GM12878 (cell line): Measurements from ENCODE around the gene TOMM20L. TPM values are rescaled to one million over a fixed set of nuclear protein-coding genes. Genes with fewer than 3 reads are reported as not detected.

Experiments
- ATF2 ChIP-seq: IDR thresholded peaks from 2 replicates; pipeline ENCODE4 v1.6.1; 2012; ENCODE audit warnings: low read length, inconsistent platforms
- BRCA1 ChIP-seq: IDR thresholded peaks from 2 replicates; pipeline ENCODE4 v1.6.1; 2011; ENCODE audit warnings: low read depth, low read length, improper control_type of control experiment
- CEBPB ChIP-seq, 2 experiments: fragments of 150-350 bp in 1 of 2; IDR thresholded peaks; 2 replicates each; pipeline ENCODE4 v1.6.1; 2012 to 2014; ENCODE audit warnings: low read depth in 2 of 2, low read length in 2 of 2, borderline replicate concordance in 1 of 2, inconsistent platforms in 1 of 2
- CHD1 ChIP-seq: IDR thresholded peaks from 2 replicates; pipeline ENCODE4 v1.6.1; 2012; ENCODE audit warnings: low read depth, low read length, improper control_type of control experiment
- CHD2 ChIP-seq: IDR thresholded peaks from 2 replicates; pipeline ENCODE4 v1.6.1; 2011; ENCODE audit warnings: low read depth, low read length, improper control_type of control experiment, borderline replicate concordance
- E2F8 ChIP-seq: fragments of 450-650 bp; IDR thresholded peaks from 2 replicates; pipeline ENCODE4 v1.6.1; 2018; ENCODE audit warnings: mild to moderate bottlenecking, low read depth, moderate library complexity; ENCODE audit not compliant: partially characterized antibody
- E4F1 ChIP-seq: fragments of 450-650 bp; IDR thresholded peaks from 2 replicates; pipeline ENCODE4 v1.6.1; 2018; ENCODE audit warnings: borderline replicate concordance, mild to moderate bottlenecking; ENCODE audit not compliant: partially characterized antibody
- EED ChIP-seq: sonication (generic); IDR thresholded peaks from 2 replicates; pipeline ENCODE4 v1.6.1; 2016; ENCODE audit warnings: antibody characterized with exemption, low read depth
- FOXM1 ChIP-seq: IDR thresholded peaks from 2 replicates; pipeline ENCODE4 v1.6.1; 2012; ENCODE audit warnings: low read depth, mild to moderate bottlenecking, inconsistent platforms, low read length, moderate library complexity
- HDAC6 ChIP-seq: fragments of 200-600 bp; sonication (generic); IDR thresholded peaks from one replicate; pipeline ENCODE4 v1.8.0; 2017; ENCODE audit warnings: antibody characterized with exemption; ENCODE audit not compliant: unreplicated experiment
- JUNB ChIP-seq: IDR thresholded peaks from 2 replicates; pipeline ENCODE4 v1.6.1; 2016; ENCODE audit warnings: antibody characterized with exemption, mild to moderate bottlenecking
- KLF5 ChIP-seq: fragments of 450-650 bp; IDR thresholded peaks from 2 replicates; pipeline ENCODE4 v1.6.1; 2014; ENCODE audit warnings: mild to moderate bottlenecking; ENCODE audit not compliant: partially characterized antibody
- MYC ChIP-seq: IDR thresholded peaks from 2 replicates; pipeline ENCODE4 v1.6.1; 2011; ENCODE audit warnings: mild to moderate bottlenecking, low read length, moderate library complexity, inconsistent platforms; ENCODE audit not compliant: insufficient read depth, insufficient replicate concordance, insufficient read length, severe bottlenecking
- NFYA ChIP-seq: IDR thresholded peaks from 2 replicates; pipeline ENCODE4 v1.6.1; 2011; ENCODE audit warnings: low read depth, mild to moderate bottlenecking, low read length, improper control_type of control experiment, borderline replicate concordance
- PKNOX1 ChIP-seq: fragments of 450-650 bp; IDR thresholded peaks from 2 replicates; pipeline ENCODE4 v1.6.1; 2016; ENCODE audit warnings: mild to moderate bottlenecking
- PML ChIP-seq: IDR thresholded peaks from 2 replicates; pipeline ENCODE4 v1.6.1; 2012; ENCODE audit warnings: low read length, inconsistent platforms
- RB1 ChIP-seq: fragments of 450-650 bp; formaldehyde crosslinking; IDR thresholded peaks from 2 replicates; pipeline ENCODE4 v1.6.1; 2017; ENCODE audit warnings: mild to moderate bottlenecking, borderline replicate concordance
- SMARCA5 ChIP-seq: fragments of 450-650 bp; IDR thresholded peaks from 2 replicates; pipeline ENCODE4 v1.6.1; 2017; ENCODE audit warnings: mild to moderate bottlenecking
- SP1 ChIP-seq: IDR thresholded peaks from one replicate; pipeline ENCODE4 v1.6.1; 2011; ENCODE audit warnings: low read depth, low read length
- TARDBP ChIP-seq: IDR thresholded peaks from 2 replicates; pipeline ENCODE4 v1.6.1; 2016; ENCODE audit warnings: borderline replicate concordance
- ZNF622 ChIP-seq: fragments of 450-650 bp; IDR thresholded peaks from 2 replicates; pipeline ENCODE4 v1.6.1; 2017; ENCODE audit warnings: mild to moderate bottlenecking, inconsistent platforms
- polyA plus RNA-seq, 11 experiments: library from polyadenylated mRNA; depleted of rRNA in 4 of 11; unstranded in 6 of 11; stranded (reverse) in 5 of 11; fragments of >200 nt; fragmentation: Nextera tagmentation in 4 of 11; fragmentation: Illumina TruSeq in 1 of 11; extraction: Ambion mirVana in 4 of 11; extraction: Trizol in 1 of 11; gene quantifications; 1 replicate in 1 of 11; 2 replicates in 10 of 11; pipeline versions ENCODE4 v1.2.1 to v1.2.3, GENCODE V29; 2011 to 2016; ENCODE audit warnings: inconsistent platforms in 2 of 11, missing spikeins in 2 of 11, low read depth in 1 of 11
- total RNA-seq, 4 experiments: library from RNA; depleted of rRNA in 3 of 4; stranded (reverse); fragments of >200 nt in 3 of 4; fragmentation: Illumina TruSeq in 1 of 4; extraction: Trizol in 1 of 4; gene quantifications; 2 replicates each; pipeline versions ENCODE4 v1.2.1 to v1.2.3, GENCODE V29; 2013 to 2021

TOMM20L gene
- total and polyA plus RNA-seq, 10 of the 15 experiments (the other 5 are each of a cell fraction or from before 2014, with no cell fraction given): 0.28 TPM; not detected in 9

GRCh38 chr14:58427281-58428117, 31.8 kb downstream of the TOMM20L start, which contains the start of the genes KIAA0586 and TIMM9 (continued):
- no peak for TF ChIP-seq CEBPB (IDR thresholded peaks at IDR 0.05; ENCODE audit: borderline replicate concordance in 1 of 2, low read depth in 2 of 2, low read length in 2 of 2)
- peak; percentile 94; the same call in 1 of the 2 replicates for TF ChIP-seq CHD1
- TF ChIP-seq BRCA1: no peak
- TF ChIP-seq EED: no peak
- TF ChIP-seq PML: peak; percentile 68; the same call in 1 of the 2 replicates
- TF ChIP-seq NFYA: no peak
- no peak; the same call in none of the 2 replicates for TF ChIP-seq FOXM1
- no peak; the same call in 1 of the 2 replicates for TF ChIP-seq ATF2
- no peak for TF ChIP-seq SMARCA5
- TF ChIP-seq RB1: 0 out of 2 replicates have a peak, but pooled peaks have one; percentile 48
- no peak for TF ChIP-seq HDAC6
- no peak for TF ChIP-seq ZNF622
- peak; percentile 87 for TF ChIP-seq SP1
- no peak for TF ChIP-seq MYC
- TF ChIP-seq E2F8: peak; percentile 93
- 0 out of 2 replicates have a peak, but pooled peaks have one; percentile 32 for TF ChIP-seq CHD2
- peak; percentile 68 for TF ChIP-seq E4F1
- TF ChIP-seq PKNOX1: peak; percentile 66
- TF ChIP-seq TARDBP: no peak
- 0 out of 2 replicates have a peak, but pooled peaks have one; percentile 17 for TF ChIP-seq JUNB
- peak; percentile 97 for TF ChIP-seq KLF5
